Measurements from ENCODE around the gene OR7C2.

DNA sequence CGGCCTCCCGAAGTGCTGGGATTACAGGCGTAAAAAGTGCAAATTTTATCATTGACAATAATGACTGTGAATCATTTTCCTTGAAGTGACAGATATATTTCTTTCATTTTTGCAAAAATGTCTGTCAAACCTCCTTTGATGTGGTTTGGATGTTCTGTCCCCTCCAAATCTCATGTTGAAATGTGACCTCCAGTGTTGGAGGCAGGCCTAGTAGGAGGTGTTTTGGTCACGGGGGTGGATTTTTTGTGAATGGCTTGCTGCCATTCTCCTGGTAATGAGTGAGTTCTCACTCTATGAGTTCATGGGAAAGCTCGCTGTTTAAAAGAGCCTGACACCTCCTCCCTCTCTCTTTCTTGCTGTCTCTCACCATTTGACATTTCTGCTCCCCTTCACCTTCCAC lies 43.8 kb downstream of the OR7C2 start:
- TF ChIP-seq EZH2 (IDR thresholded peaks at IDR 0.05; ENCODE audit: low read depth, unreplicated experiment) (no peak), CREB1 (CRISPR knock-in tag; IDR thresholded peaks at IDR 0.05; ENCODE audit: low read depth) (no peak), CTCF (conservative IDR thresholded peaks at IDR 0.05; ENCODE audit: low read depth in 2 of 2) (no peak), EZH2phosphoT487 (IDR thresholded peaks at IDR 0.05; ENCODE audit: unreplicated experiment) (no peak), NANOG (IDR thresholded peaks at IDR 0.05; ENCODE audit: borderline replicate concordance) (no peak), POLR2AphosphoS5 (IDR thresholded peaks at IDR 0.05; ENCODE audit: low read depth) (no peak), STAT1 (IDR thresholded peaks at IDR 0.05; ENCODE audit: unreplicated experiment) (no peak), ZNF331 (CRISPR knock-in tag; IDR thresholded peaks at IDR 0.05; ENCODE audit: low read depth) (no peak), ZNF114 (CRISPR knock-in tag; IDR thresholded peaks at IDR 0.05) (no peak), ZNF462 (CRISPR knock-in tag; IDR thresholded peaks at IDR 0.05) (no peak)
- TF ChIP-seq, protein P1, sequence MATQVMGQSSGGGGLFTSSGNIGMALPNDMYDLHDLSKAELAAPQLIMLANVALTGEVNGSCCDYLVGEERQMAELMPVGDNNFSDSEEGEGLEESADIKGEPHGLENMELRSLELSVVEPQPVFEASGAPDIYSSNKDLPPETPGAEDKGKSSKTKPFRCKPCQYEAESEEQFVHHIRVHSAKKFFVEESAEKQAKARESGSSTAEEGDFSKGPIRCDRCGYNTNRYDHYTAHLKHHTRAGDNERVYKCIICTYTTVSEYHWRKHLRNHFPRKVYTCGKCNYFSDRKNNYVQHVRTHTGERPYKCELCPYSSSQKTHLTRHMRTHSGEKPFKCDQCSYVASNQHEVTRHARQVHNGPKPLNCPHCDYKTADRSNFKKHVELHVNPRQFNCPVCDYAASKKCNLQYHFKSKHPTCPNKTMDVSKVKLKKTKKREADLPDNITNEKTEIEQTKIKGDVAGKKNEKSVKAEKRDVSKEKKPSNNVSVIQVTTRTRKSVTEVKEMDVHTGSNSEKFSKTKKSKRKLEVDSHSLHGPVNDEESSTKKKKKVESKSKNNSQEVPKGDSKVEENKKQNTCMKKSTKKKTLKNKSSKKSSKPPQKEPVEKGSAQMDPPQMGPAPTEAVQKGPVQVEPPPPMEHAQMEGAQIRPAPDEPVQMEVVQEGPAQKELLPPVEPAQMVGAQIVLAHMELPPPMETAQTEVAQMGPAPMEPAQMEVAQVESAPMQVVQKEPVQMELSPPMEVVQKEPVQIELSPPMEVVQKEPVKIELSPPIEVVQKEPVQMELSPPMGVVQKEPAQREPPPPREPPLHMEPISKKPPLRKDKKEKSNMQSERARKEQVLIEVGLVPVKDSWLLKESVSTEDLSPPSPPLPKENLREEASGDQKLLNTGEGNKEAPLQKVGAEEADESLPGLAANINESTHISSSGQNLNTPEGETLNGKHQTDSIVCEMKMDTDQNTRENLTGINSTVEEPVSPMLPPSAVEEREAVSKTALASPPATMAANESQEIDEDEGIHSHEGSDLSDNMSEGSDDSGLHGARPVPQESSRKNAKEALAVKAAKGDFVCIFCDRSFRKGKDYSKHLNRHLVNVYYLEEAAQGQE (IDR thresholded peaks at IDR 0.05; ENCODE audit: unreplicated experiment) = no peak

Data from GM23338 (cell line).